Right cardiac atrium (tissue), 5 donors: ENCODE measurements around the gene SKAP2. TPM values are rescaled to one million over a fixed set of nuclear protein-coding genes. Genes with fewer than 3 reads are reported as not detected.
"Not testable (repeated sequence)": the region's sequence is repeated elsewhere in the genome, so short reads cannot be mapped to it uniquely, and the experiment has no call there.

ENCODE experiments used
- ATAC-seq, 2 donors: fragments of 200-7000 bp; cut with Tn5 transposase; one replicate each; pipeline versions ENCODE4 v1.8.0 to v1.9.1; 2020; ENCODE audit warnings: moderate library complexity in 2 of 2, mild to moderate bottlenecking in 1 of 2
- DNase-seq, 3 donors: peaks; one replicate each; pipeline ENCODE4 v3.0.0-alpha.2; 2020
- H3K27ac ChIP-seq: one replicate; pipeline ENCODE4 v1.5.1; 2013; ENCODE audit warnings: mild to moderate bottlenecking, low read length, control low read depth, moderate library complexity
- H3K27me3 ChIP-seq: one replicate; pipeline ENCODE4 v1.6.1; 2013; ENCODE audit not compliant: control insufficient read depth, insufficient read depth
- H3K4me1 ChIP-seq: one replicate; pipeline ENCODE4 v1.6.1; 2013; ENCODE audit warnings: low read length; ENCODE audit not compliant: control insufficient read depth, insufficient read depth
- H3K4me3 ChIP-seq: one replicate; pipeline ENCODE4 v1.5.1; 2013; ENCODE audit warnings: low read length, control low read depth
- H3K9me3 ChIP-seq: one replicate; pipeline ENCODE4 v1.6.1; 2013; ENCODE audit warnings: low read length; ENCODE audit not compliant: control insufficient read depth
- WGBS: extraction: QIAGEN DNeasy Blood & Tissue Kit; methylation state at CpG from one replicate; pipeline ENCODE4 v1.1.7; 2013; 5-methylcytosine and 5-hydroxymethylcytosine counted together
- intact Hi-C, 4 donors: fragments of 100-400 bp; cut with DNase I; formaldehyde crosslinking; loops; one replicate each; pipeline versions ENCODE4 v1.11.0 to v1.14.0; 2022 to 2023
- polyA plus RNA-seq: library from polyadenylated mRNA; stranded (reverse); fragments of 200-250 nt; gene quantifications from one replicate; pipeline ENCODE4 v1.2.3, GENCODE V29; 2013
- total RNA-seq, 4 donors: library from RNA; stranded (reverse); fragmentation: NEBNext Ultra II Directional; extraction: Animal tissue kit (Norgen Biotek cat#: 25700); gene quantifications; one replicate each; pipeline ENCODE4 v1.2.1, GENCODE V29; 2021
- donor health status: healthy with polysubstance abuse.
- donor health status: DM: no; HTN: yes; CAD: no.
- donor health status: DM: no; HTN: no; CAD: no.
- donor health status: DM: no; HTN: yes; CAD: no; lungs with severe emphysema.
- donor health status: DM: yes; HTN: yes; CAD: no.

SKAP2 gene
- total and polyA plus RNA-seq, 5 donors = 5.5 to 13.9 (median 10.7) TPM

- WGBS = 23% methylated on average over 34 of the region's 34 CpGs
- Histone ChIP-seq H3K27me3 (no peaks in the 10 kb centered on the region), H3K4me1 (no peaks in the 10 kb centered on the region), H3K9me3 (no peaks in the 10 kb centered on the region), H3K27ac (no peak overlapping the region), H3K4me3 (peak overlapping the region; percentile 9)
- DNase-seq = peak in 1 of 3 donors; percentile 37
- intact Hi-C loops = no loop called here
- ATAC-seq = no peak
Observed at GRCh38 chr7:26857506-26858240, 6.7 kb downstream of the SKAP2 start.

- no peaks in the 10 kb centered on the region for H3K9me3 ChIP-seq
- no peak for DNase-seq
- H3K27me3 ChIP-seq = no peaks in the 10 kb centered on the region
- intact Hi-C loops = no loop called here
- H3K4me1 ChIP-seq = no peaks in the 10 kb centered on the region
- no peak for ATAC-seq
- peak overlapping the region; percentile 9 for H3K4me3 ChIP-seq
- no peak overlapping the region for H3K27ac ChIP-seq
- 29% methylated on average over 4 of the region's 4 CpGs for WGBS
Observed at GRCh38 chr7:26857170-26857505, 7.3 kb downstream of the SKAP2 start.

GRCh38 chr7:26856176-26856985 lies 8.0 kb downstream of the SKAP2 start:
- ATAC-seq (no peak), DNase-seq (no peak)
- intact Hi-C loops = no loop called here
- Histone ChIP-seq H3K27ac (no peak overlapping the region), H3K4me3 (no peak overlapping the region), H3K27me3 (no peaks in the 10 kb centered on the region), H3K9me3 (no peaks in the 10 kb centered on the region), H3K4me1 (no peaks in the 10 kb centered on the region)
- 47% methylated on average over 3 of the region's 3 CpGs for WGBS

GRCh38 chr7:26854876-26855855 lies 9.2 kb downstream of the SKAP2 start:
- no peak overlapping the region for H3K27ac ChIP-seq
- no peaks in the 10 kb centered on the region for H3K9me3 ChIP-seq
- no peak overlapping the region for H3K4me3 ChIP-seq
- 91% methylated on average over 1 of the region's 1 CpG for WGBS
- no peak for ATAC-seq
- DNase-seq = no peak
- intact Hi-C loops = loop anchor here in 1 of 4 donors (5.0 kb wide), 1 partner anchor 292 kb away; the partner anchor contains the start of gene HOXA6
- H3K27me3 ChIP-seq = no peaks in the 10 kb centered on the region
- no peaks in the 10 kb centered on the region for H3K4me1 ChIP-seq

GRCh38 chr7:26853788-26854393 lies 10.5 kb downstream of the SKAP2 start:
- ATAC-seq (no peak), DNase-seq (no peak)
- Histone ChIP-seq H3K27ac (no peak overlapping the region), H3K27me3 (no peaks in the 10 kb centered on the region), H3K9me3 (no peaks in the 10 kb centered on the region), H3K4me1 (no peaks in the 10 kb centered on the region), H3K4me3 (no peak overlapping the region)
- intact Hi-C loops = loop anchor here in 1 of 4 donors (5.0 kb wide), 1 partner anchor 293 kb away; the partner anchor contains the start of gene HOXA6
- WGBS = 22% methylated on average over 4 of the region's 4 CpGs

- Histone ChIP-seq H3K27me3 (no peaks in the 10 kb centered on the region), H3K4me3 (no peak overlapping the region), H3K9me3 (no peaks in the 10 kb centered on the region), H3K4me1 (no peaks in the 10 kb centered on the region), H3K27ac (no peak overlapping the region)
- DNase-seq (no peak), ATAC-seq (no peak)
- WGBS = 91% methylated on average over 8 of the region's 8 CpGs
- intact Hi-C loops = loop anchor here in 1 of 4 donors (5.0 kb wide), 1 partner anchor 297 kb away; the partner anchor contains the start of gene HOXA6
Observed at GRCh38 chr7:26850193-26850651, 14.2 kb downstream of the SKAP2 start.

GRCh38 chr7:26843705-26844104 lies 20.7 kb downstream of the SKAP2 start:
- DNase-seq (no peak), ATAC-seq (no peak)
- Histone ChIP-seq H3K4me1 (no peaks in the 10 kb centered on the region), H3K4me3 (no peak overlapping the region), H3K27me3 (no peaks in the 10 kb centered on the region), H3K27ac (no peak overlapping the region), H3K9me3 (no peaks in the 10 kb centered on the region)
- intact Hi-C loops = no loop called here
- 49% methylated on average over 4 of the region's 4 CpGs for WGBS

- WGBS = 78% methylated on average over 2 of the region's 2 CpGs
- H3K4me3 ChIP-seq = no peak overlapping the region
- H3K27me3 ChIP-seq = no peaks in the 10 kb centered on the region
Observed at GRCh38 chr7:26842897-26843296, 21.5 kb downstream of the SKAP2 start.

GRCh38 chr7:26841003-26841739 lies 23.2 kb downstream of the SKAP2 start:
- Histone ChIP-seq H3K4me1 (no peaks in the 10 kb centered on the region), H3K27me3 (no peaks in the 10 kb centered on the region), H3K27ac (no peak overlapping the region), H3K4me3 (no peak overlapping the region), H3K9me3 (no peaks in the 10 kb centered on the region)
- DNase-seq = no peak
- ATAC-seq = no peak
- intact Hi-C loops = no loop called here
- 84% methylated on average over 4 of the region's 4 CpGs for WGBS

More at GRCh38 chr7:26842897-26843296, 21.5 kb downstream of the SKAP2 start:
- H3K4me1 ChIP-seq = no peaks in the 10 kb centered on the region
- H3K9me3 ChIP-seq = no peaks in the 10 kb centered on the region
- ATAC-seq (no peak), DNase-seq (no peak)
- H3K27ac ChIP-seq = no peak overlapping the region
- intact Hi-C loops = no loop called here

- H3K4me1 ChIP-seq, H3K27me3 ChIP-seq, H3K27ac ChIP-seq, H3K9me3 ChIP-seq, intact Hi-C loops, DNase-seq, ATAC-seq, H3K4me3 ChIP-seq: not testable (repeated sequence)
- WGBS = 94% methylated on average over 3 of the region's 3 CpGs
Observed at GRCh38 chr7:26836793-26837192, 27.6 kb downstream of the SKAP2 start.
